LNCAP (cell line): ENCODE data around the gene PTPRN2.

Source experiments
- CTCF ChIP-seq: fragments of 450-650 bp; IDR thresholded peaks from 2 replicates; pipeline ENCODE4 v1.5.1; 2017; ENCODE audit warnings: mild to moderate bottlenecking

Gene PTPRN2

GRCh38 chr7:158228986-158229385 lies 358.6 kb downstream of the PTPRN2 start:
- peak; percentile 14; the same call in 1 of the 2 replicates for TF ChIP-seq CTCF

- TF ChIP-seq CTCF: no peak
Observed at GRCh38 chr7:158228131-158228530, 359.5 kb downstream of the PTPRN2 start.

GRCh38 chr7:158227258-158227984 lies 360.2 kb downstream of the PTPRN2 start:
- TF ChIP-seq CTCF: no peak

GRCh38 chr7:158216198-158216597 lies 371.4 kb downstream of the PTPRN2 start:
- TF ChIP-seq CTCF: no peak

- TF ChIP-seq CTCF: no peak
Observed at GRCh38 chr7:158209435-158209834, 378.2 kb downstream of the PTPRN2 start.

- TF ChIP-seq CTCF: no peak
Observed at GRCh38 chr7:158206341-158206740, 381.3 kb downstream of the PTPRN2 start.

- no peak for TF ChIP-seq CTCF
Observed at GRCh38 chr7:158204453-158204852, 383.2 kb downstream of the PTPRN2 start.

GRCh38 chr7:158194365-158194900 lies 393.2 kb downstream of the PTPRN2 start:
- TF ChIP-seq CTCF: no peak
